CD14-positive monocyte (primary cell): Measurements from ENCODE around the gene LDAH. TPM values are rescaled to one million over a fixed set of nuclear protein-coding genes. Genes with fewer than 3 reads are reported as not detected.

ENCODE experiments used
- DNase-seq, 3 donors: peaks; one replicate each; pipeline ENCODE4 v3.0.0-alpha.2; 2011 to 2022
- H2AFZ ChIP-seq: 2 replicates; pipeline ENCODE4 v1.6.0; 2012; ENCODE audit warnings: mild to moderate bottlenecking, low read depth, low read length, inconsistent platforms; ENCODE audit not compliant: insufficient read depth, poor library complexity, severe bottlenecking
- H3K27ac ChIP-seq, 2 donors: 1 replicate in 1 of 2; 2 replicates in 1 of 2; pipeline ENCODE4 v1.5.1; 2012 to 2013; ENCODE audit warnings: low read length in 2 of 2, control low read depth in 1 of 2, inconsistent platforms in 1 of 2, low read depth in 1 of 2, mild to moderate bottlenecking in 1 of 2
- H3K27me3 ChIP-seq, 2 donors: one replicate each; pipeline versions ENCODE4 v1.6.0 to v1.6.1; 2011 to 2013; ENCODE audit warnings: low read length in 2 of 2; ENCODE audit not compliant: control insufficient read depth in 2 of 2, insufficient read depth in 2 of 2
- H3K36me3 ChIP-seq, 2 donors: replicated peaks in 1 of 2; 1 replicate in 1 of 2; 2 replicates in 1 of 2; pipeline versions ENCODE4 v1.5.1 to v1.6.1; 2012 to 2013; ENCODE audit warnings: low read length in 2 of 2, control low read depth in 1 of 2, inconsistent platforms in 1 of 2, mild to moderate bottlenecking in 1 of 2; ENCODE audit not compliant: insufficient read depth in 2 of 2, control insufficient read depth in 1 of 2
- H3K4me1 ChIP-seq, 2 donors: 1 replicate in 1 of 2; 2 replicates in 1 of 2; pipeline versions ENCODE4 v1.5.1 to v1.6.1; 2012 to 2013; ENCODE audit warnings: low read length in 2 of 2, control low read depth in 1 of 2, inconsistent platforms in 1 of 2, mild to moderate bottlenecking in 1 of 2, moderate library complexity in 1 of 2; ENCODE audit not compliant: insufficient read depth in 2 of 2, control insufficient read depth in 1 of 2
- H3K4me2 ChIP-seq: replicated peaks from 2 replicates; pipeline ENCODE3; 2012; ENCODE audit warnings: low read length, moderate library complexity, mild to moderate bottlenecking; ENCODE audit not compliant: poor library complexity, severe bottlenecking; ENCODE audit errors: extremely low read depth
- H3K4me3 ChIP-seq, 3 experiments: fragments of 200-600 bp in 1 of 3; sonication (generic) in 1 of 3; replicated peaks in 1 of 3; 1 replicate in 2 of 3; 2 replicates in 1 of 3; pipeline ENCODE4 v1.5.1; 2011 to 2013; ENCODE audit warnings: low read length in 3 of 3, mild to moderate bottlenecking in 3 of 3, control low read depth in 2 of 3, low read depth in 2 of 3, inconsistent platforms in 1 of 3, moderate library complexity in 1 of 3
- H3K79me2 ChIP-seq: 2 replicates; pipeline ENCODE4 v1.6.0; 2012; ENCODE audit warnings: mild to moderate bottlenecking, control low read depth, inconsistent platforms, low read length, moderate library complexity; ENCODE audit not compliant: insufficient read depth
- H3K9ac ChIP-seq: 2 replicates; pipeline ENCODE4 v1.6.0; 2017; ENCODE audit warnings: low read length, mild to moderate bottlenecking; ENCODE audit not compliant: insufficient read depth, poor library complexity, severe bottlenecking
- H3K9me3 ChIP-seq, 2 donors: replicated peaks in 1 of 2; 1 replicate in 1 of 2; 2 replicates in 1 of 2; pipeline versions ENCODE4 v1.5.1 to v1.6.1; 2012 to 2013; ENCODE audit warnings: low read length in 2 of 2, control low read depth in 1 of 2; ENCODE audit not compliant: control insufficient read depth in 1 of 2, insufficient read depth in 1 of 2
- H4K20me1 ChIP-seq: 2 replicates; pipeline ENCODE4 v1.6.0; 2012; ENCODE audit warnings: mild to moderate bottlenecking, low read length, control low read depth, moderate library complexity; ENCODE audit not compliant: insufficient read depth
- H3K27ac Mint-ChIP-seq, 7 donors: one replicate each; pipeline ENCODE4 v1.8.0; 2020; ENCODE audit warnings: mild to moderate bottlenecking in 7 of 7, mixed read lengths in 7 of 7, moderate library complexity in 6 of 7, inconsistent platforms in 2 of 7
- H3K27me3 Mint-ChIP-seq, 3 donors: one replicate each; pipeline ENCODE4 v1.8.0; 2021 to 2022; ENCODE audit warnings: low read depth in 3 of 3, mild to moderate bottlenecking in 3 of 3, mixed read lengths in 3 of 3, moderate library complexity in 3 of 3, inconsistent platforms in 1 of 3
- H3K36me3 Mint-ChIP-seq, 2 donors: one replicate each; pipeline ENCODE4 v1.8.0; 2020; ENCODE audit warnings: mixed read lengths in 2 of 2, inconsistent platforms in 1 of 2, mild to moderate bottlenecking in 1 of 2
- H3K4me1 Mint-ChIP-seq: one replicate; pipeline ENCODE4 v1.8.0; 2020; ENCODE audit warnings: mild to moderate bottlenecking, mixed read lengths
- H3K4me3 Mint-ChIP-seq, 2 donors: one replicate each; pipeline ENCODE4 v1.8.0; 2020; ENCODE audit warnings: mild to moderate bottlenecking in 2 of 2, mixed read lengths in 2 of 2, moderate library complexity in 1 of 2
- H3K9me3 Mint-ChIP-seq, 7 donors: one replicate each; pipeline ENCODE4 v1.8.0; 2020 to 2022; ENCODE audit warnings: mixed read lengths in 7 of 7, mild to moderate bottlenecking in 6 of 7, moderate library complexity in 6 of 7, inconsistent platforms in 2 of 7
- CTCF ChIP-seq: fragments of 200-600 bp; IDR thresholded peaks from one replicate; pipeline ENCODE4 v1.8.0; 2022; ENCODE audit warnings: antibody characterized with exemption, mild to moderate bottlenecking
- WGBS: methylation state at CpG from one replicate; pipeline ENCODE4 v1.1.5; 2013; ENCODE audit warnings: missing lambda C conversion rate; ENCODE audit not compliant: insufficient coverage; 5-methylcytosine and 5-hydroxymethylcytosine counted together
- intact Hi-C, 2 donors: fragments of 100-400 bp; cut with micrococcal nuclease; formaldehyde crosslinking; loops; one replicate each; pipeline versions ENCODE4 v1.15.0 to v1.15.1; 2023
- polyA plus RNA-seq, 3 donors: library from polyadenylated mRNA; depleted of rRNA in 1 of 3; unstranded in 2 of 3; stranded (reverse) in 1 of 3; fragments of 300-500 nt in 2 of 3; fragments of >200 nt in 1 of 3; fragmentation: Illumina TruSeq in 2 of 3; gene quantifications; 1 replicate in 2 of 3; 2 replicates in 1 of 3; pipeline ENCODE4 v1.2.3, GENCODE V29; 2012 to 2021

LDAH gene
- polyA plus RNA-seq, 3 donors, result 3.7 to 5.7 (median 5.0) TPM

GRCh38 chr2:20650393-20650876 lies 172.5 kb downstream of the LDAH start:
- peak overlapping the region; percentile 68 to 86 (median 80) for H3K4me3 ChIP-seq
- Mint-ChIP-seq H3K9me3 (peaks cover 0 to 5% (median 1%) of the 10 kb centered on the region in 7 donors), H3K4me1 (peaks cover 49% of the 10 kb centered on the region), H3K27ac (peak overlapping the region; percentile 92 to 97 (median 95)), H3K36me3 (peaks cover 19 to 30% of the 10 kb centered on the region in 2 donors), H3K27me3 (peaks cover 0 to 4% (median 4%) of the 10 kb centered on the region in 3 donors), H3K4me3 (peak overlapping the region; percentile 88 to 99)
- H2AFZ ChIP-seq, result peak overlapping the region; percentile 98
- no peaks in the 10 kb centered on the region for H3K27me3 ChIP-seq
- H3K36me3 ChIP-seq, result peaks cover 12 to 24% of the 10 kb centered on the region in 2 donors
- intact Hi-C loops, result loop anchor here in 1 of 2 donors (10.0 kb wide), 1 partner anchor 746 kb away; the partner anchor contains the start of gene TTC32
- peak overlapping the region; percentile 95 for H3K9ac ChIP-seq
- peaks cover 38% of the 10 kb centered on the region for H4K20me1 ChIP-seq
- peaks cover 43% of the 10 kb centered on the region for H3K79me2 ChIP-seq
- no peaks in the 10 kb centered on the region for H3K9me3 ChIP-seq
- peak overlapping the region; percentile 63 to 97 for H3K27ac ChIP-seq
- 13% methylated on average over 18 of the region's 19 CpGs for WGBS
- peaks cover 36 to 41% of the 10 kb centered on the region in 2 donors for H3K4me1 ChIP-seq
- no peak for TF ChIP-seq CTCF
- peak; percentile 27 to 54 (median 36) for DNase-seq
- H3K4me2 ChIP-seq, result peak overlapping the region; percentile 76

- Histone ChIP-seq H2AFZ (peak overlapping the region; percentile 98), H4K20me1 (peaks cover 43% of the 10 kb centered on the region), H3K36me3 (peaks cover 17 to 29% of the 10 kb centered on the region in 2 donors), H3K4me1 (peaks cover 36 to 41% of the 10 kb centered on the region in 2 donors), H3K4me3 (peak overlapping the region; percentile 68 to 86 (median 80)), H3K27me3 (no peaks in the 10 kb centered on the region), H3K9ac (peak overlapping the region; percentile 95), H3K27ac (peak overlapping the region; percentile 63 to 97), H3K79me2 (peaks cover 43% of the 10 kb centered on the region), H3K9me3 (no peaks in the 10 kb centered on the region), H3K4me2 (peak overlapping the region; percentile 76)
- no peak for DNase-seq
- H3K9me3 Mint-ChIP-seq, result peaks cover 0 to 5% (median 1%) of the 10 kb centered on the region in 7 donors
- intact Hi-C loops, result loop anchor here (10.0 kb wide), 2 partner anchors 745 to 765 kb away; partner anchors contain the start of gene TTC32 (in 1 of the 2)
- H3K27ac Mint-ChIP-seq, result peak overlapping the region; percentile 92 to 97 (median 95)
- peaks cover 49% of the 10 kb centered on the region for H3K4me1 Mint-ChIP-seq
- H3K36me3 Mint-ChIP-seq, result peaks cover 24 to 34% of the 10 kb centered on the region in 2 donors
- H3K4me3 Mint-ChIP-seq, result peak overlapping the region; percentile 88 to 99
- peaks cover 0 to 4% (median 3%) of the 10 kb centered on the region in 3 donors for H3K27me3 Mint-ChIP-seq
- no peak for TF ChIP-seq CTCF
- 89% methylated on average over 5 of the region's 7 CpGs for WGBS
Observed at GRCh38 chr2:20649976-20650375, 172.9 kb downstream of the LDAH start.
